PC-9 (cell line): ENCODE results near the gene ZNF628.

Experiments used
- EZH2 ChIP-seq: fragments of 200-600 bp; sonication (generic); IDR thresholded peaks from 2 replicates; pipeline ENCODE4 v1.8.0; 2017; ENCODE audit warnings: antibody characterized with exemption, low read depth
- TF ChIP-seq, protein P1 (sequence below): fragments of 200-600 bp; sonication (generic); conservative IDR thresholded peaks from 2 replicates; pipeline ENCODE4 v1.6.1; 2017; ENCODE audit warnings: mixed run types, antibody characterized with exemption, mild to moderate bottlenecking, moderate library complexity

DNA sequence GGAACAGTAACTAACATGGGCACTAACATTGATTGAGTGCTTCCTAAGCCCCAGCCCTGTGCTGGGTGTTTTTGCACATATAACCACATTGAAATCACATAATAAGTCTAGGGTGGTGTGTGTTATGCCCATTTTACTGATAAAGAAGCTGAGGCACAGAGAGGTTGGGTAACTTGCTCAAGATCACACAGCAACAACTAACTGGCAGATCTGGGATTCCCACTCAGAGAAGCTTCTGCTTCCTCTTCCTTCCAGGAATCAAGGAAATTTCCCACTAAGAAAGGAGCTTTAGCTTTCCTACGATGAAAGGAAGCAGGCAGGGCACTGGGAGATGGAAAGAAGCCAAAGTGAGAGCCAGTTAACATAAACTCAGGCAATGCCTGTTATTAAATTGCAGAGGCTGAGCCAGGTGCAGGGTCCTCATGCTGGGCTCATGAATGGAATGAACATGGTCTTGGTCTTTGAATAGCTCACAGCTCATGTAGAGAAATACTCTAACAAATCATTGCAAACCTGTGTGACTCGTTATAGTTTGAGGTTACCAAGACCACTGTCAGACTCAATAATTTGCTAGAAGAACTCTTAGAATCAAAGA is 21.9 kb downstream of the ZNF628 start:
- TF ChIP-seq, protein P1, sequence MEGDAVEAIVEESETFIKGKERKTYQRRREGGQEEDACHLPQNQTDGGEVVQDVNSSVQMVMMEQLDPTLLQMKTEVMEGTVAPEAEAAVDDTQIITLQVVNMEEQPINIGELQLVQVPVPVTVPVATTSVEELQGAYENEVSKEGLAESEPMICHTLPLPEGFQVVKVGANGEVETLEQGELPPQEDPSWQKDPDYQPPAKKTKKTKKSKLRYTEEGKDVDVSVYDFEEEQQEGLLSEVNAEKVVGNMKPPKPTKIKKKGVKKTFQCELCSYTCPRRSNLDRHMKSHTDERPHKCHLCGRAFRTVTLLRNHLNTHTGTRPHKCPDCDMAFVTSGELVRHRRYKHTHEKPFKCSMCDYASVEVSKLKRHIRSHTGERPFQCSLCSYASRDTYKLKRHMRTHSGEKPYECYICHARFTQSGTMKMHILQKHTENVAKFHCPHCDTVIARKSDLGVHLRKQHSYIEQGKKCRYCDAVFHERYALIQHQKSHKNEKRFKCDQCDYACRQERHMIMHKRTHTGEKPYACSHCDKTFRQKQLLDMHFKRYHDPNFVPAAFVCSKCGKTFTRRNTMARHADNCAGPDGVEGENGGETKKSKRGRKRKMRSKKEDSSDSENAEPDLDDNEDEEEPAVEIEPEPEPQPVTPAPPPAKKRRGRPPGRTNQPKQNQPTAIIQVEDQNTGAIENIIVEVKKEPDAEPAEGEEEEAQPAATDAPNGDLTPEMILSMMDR = no peak
- TF ChIP-seq EZH2 = no peak
